Esophagus squamous epithelium (tissue), 4 donors: Measurements from ENCODE around the gene TLN1.

Experiments
- CTCF ChIP-seq, 6 experiments: fragments of 450-650 bp in 4 of 6; fragments of 200-600 bp in 2 of 6; sonication (generic) in 2 of 6; IDR thresholded peaks; one replicate each; pipeline ENCODE4 v1.5.1; 2016 to 2019; ENCODE audit warnings: antibody characterized with exemption in 6 of 6, mild to moderate bottlenecking in 4 of 6, moderate library complexity in 4 of 6
- POLR2A ChIP-seq, 4 donors: fragments of 450-650 bp; IDR thresholded peaks; one replicate each; pipeline ENCODE4 v1.6.1; 2017; ENCODE audit warnings: antibody characterized with exemption in 4 of 4, mild to moderate bottlenecking in 4 of 4, moderate library complexity in 3 of 4

- TF ChIP-seq CTCF (IDR thresholded peaks at IDR 0.05) (peak in 4 of 6 experiments; percentile 28 to 59 (median 45)), POLR2A (IDR thresholded peaks at IDR 0.05) (peak in 2 of 4 donors; percentile 22 to 59)
Measured at GRCh38 chr9:35657546-35658136, 74.4 kb downstream of the TLN1 start, which contains the start of gene RMRP.
